Spleen (tissue), 7 donors: ENCODE results near the gene MRC2.

ENCODE experiments used
- POLR2A ChIP-seq, 3 donors: fragments of 450-650 bp; IDR thresholded peaks; one replicate each; pipeline ENCODE4 v1.5.1; 2017; ENCODE audit warnings: antibody characterized with exemption in 3 of 3, mild to moderate bottlenecking in 1 of 3
- POLR2AphosphoS5 ChIP-seq, 3 donors: sonication (generic); formaldehyde crosslinking; IDR thresholded peaks; one replicate each; pipeline ENCODE4 v1.5.1; 2017; ENCODE audit warnings: antibody characterized with exemption in 3 of 3
- TF ChIP-seq, protein P1 (sequence below), 11 experiments: fragments of 200-600 bp in 7 of 11; fragments of 450-650 bp in 4 of 11; sonication (generic) in 4 of 11; IDR thresholded peaks in 8 of 11; conservative IDR thresholded peaks in 3 of 11; 1 replicate in 7 of 11; 2 replicates in 4 of 11; pipeline versions ENCODE4 v1.4.0 to v1.8.0; 2016 to 2021; ENCODE audit warnings: antibody characterized with exemption in 11 of 11, inconsistent platforms in 4 of 11, mild to moderate bottlenecking in 1 of 11
- donor health status: DM: no; HTN: no; CAD: no; lungs with moderate emphysema.
- donor health status: DM: no; HTN: no; CAD: no.
- donor health status: DM: no; HTN: no; CAD: no.

DNA sequence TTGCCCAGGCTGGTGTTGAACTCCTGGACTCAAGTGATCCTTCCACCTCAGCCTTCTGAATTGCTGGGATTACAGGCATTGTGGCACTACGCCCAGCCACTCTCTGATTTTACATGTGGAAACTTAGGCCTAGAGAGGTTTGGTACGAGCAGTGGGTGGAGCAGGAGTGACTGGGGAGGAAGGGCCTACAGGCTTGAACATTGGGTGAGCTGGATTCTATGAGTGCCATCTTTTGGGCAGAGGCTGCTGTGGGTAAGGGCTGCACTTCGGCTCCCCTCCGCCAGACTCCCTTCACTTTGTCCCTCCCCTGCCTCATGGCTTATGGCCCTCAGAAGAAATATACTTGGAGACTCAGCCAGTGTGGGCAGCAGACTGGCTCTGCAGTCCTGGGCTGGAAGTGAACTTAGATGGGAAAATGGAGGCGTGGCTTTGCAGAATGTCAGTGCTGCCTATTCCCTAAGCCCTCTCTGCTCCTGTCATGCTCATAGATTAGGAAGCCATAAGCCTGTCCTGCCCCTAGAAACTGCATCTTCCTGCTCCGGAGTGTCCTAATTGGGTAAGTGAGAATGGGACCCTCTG is 9.5 kb upstream of the MRC2 start:
- TF ChIP-seq POLR2A (IDR thresholded peaks at IDR 0.05) (no peak), POLR2AphosphoS5 (IDR thresholded peaks at IDR 0.05) (no peak)
- TF ChIP-seq, protein P1, sequence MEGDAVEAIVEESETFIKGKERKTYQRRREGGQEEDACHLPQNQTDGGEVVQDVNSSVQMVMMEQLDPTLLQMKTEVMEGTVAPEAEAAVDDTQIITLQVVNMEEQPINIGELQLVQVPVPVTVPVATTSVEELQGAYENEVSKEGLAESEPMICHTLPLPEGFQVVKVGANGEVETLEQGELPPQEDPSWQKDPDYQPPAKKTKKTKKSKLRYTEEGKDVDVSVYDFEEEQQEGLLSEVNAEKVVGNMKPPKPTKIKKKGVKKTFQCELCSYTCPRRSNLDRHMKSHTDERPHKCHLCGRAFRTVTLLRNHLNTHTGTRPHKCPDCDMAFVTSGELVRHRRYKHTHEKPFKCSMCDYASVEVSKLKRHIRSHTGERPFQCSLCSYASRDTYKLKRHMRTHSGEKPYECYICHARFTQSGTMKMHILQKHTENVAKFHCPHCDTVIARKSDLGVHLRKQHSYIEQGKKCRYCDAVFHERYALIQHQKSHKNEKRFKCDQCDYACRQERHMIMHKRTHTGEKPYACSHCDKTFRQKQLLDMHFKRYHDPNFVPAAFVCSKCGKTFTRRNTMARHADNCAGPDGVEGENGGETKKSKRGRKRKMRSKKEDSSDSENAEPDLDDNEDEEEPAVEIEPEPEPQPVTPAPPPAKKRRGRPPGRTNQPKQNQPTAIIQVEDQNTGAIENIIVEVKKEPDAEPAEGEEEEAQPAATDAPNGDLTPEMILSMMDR (IDR thresholded peaks at IDR 0.05 in 8 of 11, conservative IDR thresholded peaks at IDR 0.05 in 3 of 11) = no peak
